Glutamatergic neuron (in vitro differentiated cells): ENCODE results near the gene C13orf46. TPM values are rescaled to one million over a fixed set of nuclear protein-coding genes. Genes with fewer than 3 reads are reported as not detected.

ENCODE experiments used
- DNase-seq: peaks from one replicate; pipeline ENCODE4 v3.0.0; 2022
- H3K27ac Mint-ChIP-seq: one replicate; pipeline ENCODE4 v1.8.0; 2020; ENCODE audit warnings: mild to moderate bottlenecking, mixed read lengths, inconsistent platforms; ENCODE audit not compliant: unreplicated experiment
- H3K27me3 Mint-ChIP-seq: one replicate; pipeline ENCODE4 v1.8.0; 2020; ENCODE audit warnings: mild to moderate bottlenecking, moderate library complexity, mixed read lengths, inconsistent platforms; ENCODE audit not compliant: unreplicated experiment
- H3K36me3 Mint-ChIP-seq: one replicate; pipeline ENCODE4 v1.8.0; 2020; ENCODE audit warnings: mild to moderate bottlenecking, mixed read lengths, inconsistent platforms; ENCODE audit not compliant: unreplicated experiment
- H3K4me1 Mint-ChIP-seq: one replicate; pipeline ENCODE4 v1.8.0; 2020; ENCODE audit warnings: mild to moderate bottlenecking, low read depth, mixed read lengths, inconsistent platforms; ENCODE audit not compliant: unreplicated experiment
- H3K4me3 Mint-ChIP-seq: one replicate; pipeline ENCODE4 v1.8.0; 2020; ENCODE audit warnings: mild to moderate bottlenecking, mixed read lengths, inconsistent platforms; ENCODE audit not compliant: unreplicated experiment
- H3K9me3 Mint-ChIP-seq: one replicate; pipeline ENCODE4 v1.8.0; 2020; ENCODE audit warnings: mild to moderate bottlenecking, moderate library complexity, mixed read lengths, inconsistent platforms; ENCODE audit not compliant: unreplicated experiment
- total RNA-seq: library from RNA; stranded (reverse); fragmentation: NEBNext Ultra II Directional; extraction: Animal tissue kit (Norgen Biotek cat#: 25700); gene quantifications from one replicate; pipeline ENCODE4 v1.2.1, GENCODE V29; 2021; ENCODE audit not compliant: unreplicated experiment
- TF ChIP-seq, protein P1 (sequence below): fragments of 200-600 bp; sonication (generic); IDR thresholded peaks from one replicate; pipeline ENCODE4 v1.5.0; 2021; ENCODE audit not compliant: partially characterized antibody, unreplicated experiment

C13orf46 gene
- total RNA-seq, 1 donor from 2014 or later = 0.71 TPM

- TF ChIP-seq, protein P1, sequence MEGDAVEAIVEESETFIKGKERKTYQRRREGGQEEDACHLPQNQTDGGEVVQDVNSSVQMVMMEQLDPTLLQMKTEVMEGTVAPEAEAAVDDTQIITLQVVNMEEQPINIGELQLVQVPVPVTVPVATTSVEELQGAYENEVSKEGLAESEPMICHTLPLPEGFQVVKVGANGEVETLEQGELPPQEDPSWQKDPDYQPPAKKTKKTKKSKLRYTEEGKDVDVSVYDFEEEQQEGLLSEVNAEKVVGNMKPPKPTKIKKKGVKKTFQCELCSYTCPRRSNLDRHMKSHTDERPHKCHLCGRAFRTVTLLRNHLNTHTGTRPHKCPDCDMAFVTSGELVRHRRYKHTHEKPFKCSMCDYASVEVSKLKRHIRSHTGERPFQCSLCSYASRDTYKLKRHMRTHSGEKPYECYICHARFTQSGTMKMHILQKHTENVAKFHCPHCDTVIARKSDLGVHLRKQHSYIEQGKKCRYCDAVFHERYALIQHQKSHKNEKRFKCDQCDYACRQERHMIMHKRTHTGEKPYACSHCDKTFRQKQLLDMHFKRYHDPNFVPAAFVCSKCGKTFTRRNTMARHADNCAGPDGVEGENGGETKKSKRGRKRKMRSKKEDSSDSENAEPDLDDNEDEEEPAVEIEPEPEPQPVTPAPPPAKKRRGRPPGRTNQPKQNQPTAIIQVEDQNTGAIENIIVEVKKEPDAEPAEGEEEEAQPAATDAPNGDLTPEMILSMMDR = no peak
- Mint-ChIP-seq H3K27ac (no peak overlapping the region), H3K4me1 (peaks cover 6% of the 10 kb centered on the region), H3K36me3 (peaks cover 6% of the 10 kb centered on the region), H3K27me3 (peaks cover 18% of the 10 kb centered on the region), H3K4me3 (no peak overlapping the region), H3K9me3 (peaks cover 18% of the 10 kb centered on the region)
- DNase-seq = no peak
Measured at GRCh38 chr13:113992276-113993005, 18.6 kb upstream of the C13orf46 start.

DNA sequence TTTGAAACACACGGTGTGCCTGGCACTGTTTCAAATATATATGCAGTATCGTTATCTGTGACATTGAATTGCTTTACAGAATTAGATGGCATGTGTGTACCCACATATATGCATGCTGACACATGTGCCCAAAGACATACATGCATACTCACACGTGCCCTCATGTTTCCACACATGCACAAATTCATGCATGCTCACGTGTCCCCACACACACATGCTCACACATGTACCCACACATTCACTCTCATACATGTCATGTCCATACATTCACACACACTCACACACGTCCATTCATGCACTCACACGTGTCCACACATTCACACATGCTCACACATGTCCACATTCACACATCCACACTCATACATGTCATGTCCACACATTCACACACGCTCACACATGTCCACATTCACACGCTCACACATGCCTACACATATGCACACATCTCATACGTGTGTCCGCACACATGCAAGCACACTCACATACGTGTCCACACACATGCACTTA is 17.9 kb upstream of the C13orf46 start:
- no peak overlapping the region for H3K27ac Mint-ChIP-seq
- H3K27me3 Mint-ChIP-seq = peaks cover 18% of the 10 kb centered on the region
- peaks cover 16% of the 10 kb centered on the region for H3K9me3 Mint-ChIP-seq
- H3K36me3 Mint-ChIP-seq = peaks cover 6% of the 10 kb centered on the region
- TF ChIP-seq, protein P1 = no peak
- H3K4me3 Mint-ChIP-seq = no peak overlapping the region
- peaks cover 4% of the 10 kb centered on the region for H3K4me1 Mint-ChIP-seq
- no peak for DNase-seq

DNA sequence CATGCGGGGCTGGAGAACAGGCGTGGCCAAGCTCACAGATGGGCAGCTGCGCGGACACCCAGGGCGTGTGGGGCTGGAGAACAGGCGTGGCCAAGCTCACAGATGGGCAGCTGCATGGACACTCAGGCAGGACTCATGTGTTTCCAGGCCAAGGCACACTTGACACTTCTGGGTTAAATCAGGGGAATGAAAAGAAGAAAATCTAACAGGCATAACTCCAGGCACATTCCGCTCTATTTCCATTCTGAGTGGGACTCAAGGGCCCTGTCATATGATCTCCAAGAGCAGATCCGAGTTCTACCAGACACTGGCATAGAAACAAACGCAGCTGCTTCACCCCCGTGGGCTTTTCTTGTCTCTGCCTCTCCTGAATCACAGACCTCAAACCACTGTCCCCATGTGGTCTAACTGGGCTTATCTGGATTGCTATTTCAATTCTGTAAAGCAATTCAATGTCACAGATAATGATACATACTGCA is 17.4 kb upstream of the C13orf46 start:
- no peak for DNase-seq
- Mint-ChIP-seq H3K9me3 (peaks cover 16% of the 10 kb centered on the region), H3K4me3 (no peak overlapping the region), H3K36me3 (peaks cover 6% of the 10 kb centered on the region), H3K4me1 (peaks cover 4% of the 10 kb centered on the region), H3K27me3 (peaks cover 18% of the 10 kb centered on the region), H3K27ac (peak overlapping the region; percentile 38)
- TF ChIP-seq, protein P1 = no peak

- Mint-ChIP-seq H3K27ac (peak overlapping the region; percentile 33), H3K4me3 (no peak overlapping the region), H3K9me3 (peaks cover 16% of the 10 kb centered on the region), H3K27me3 (peaks cover 18% of the 10 kb centered on the region), H3K36me3 (peaks cover 6% of the 10 kb centered on the region), H3K4me1 (peaks cover 4% of the 10 kb centered on the region)
- DNase-seq = no peak
- TF ChIP-seq, protein P1 = no peak
Measured at GRCh38 chr13:113990321-113990837, 16.5 kb upstream of the C13orf46 start.
